HCT116 (cell line): ENCODE results near the gene PNRC1. TPM values are rescaled to one million over a fixed set of nuclear protein-coding genes. Genes with fewer than 3 reads are reported as not detected.

Experiments used
- ATAC-seq: fragments of 200-7000 bp; cut with Tn5 transposase; 2 replicates; pipeline ENCODE4 v1.9.1; 2020; ENCODE audit warnings: mild to moderate bottlenecking, moderate library complexity
- BruUV-seq: library from RNA; stranded (reverse); fragments of 400-500 nt; replicated peaks from 2 replicates; lab custom pipeline; 2021; lab: Mats Ljungman, UMichigan
- CTCF ChIA-PET: fragments of 300-600 bp; sonication (Branson Sonifier 250); formaldehyde crosslinking; loops from one replicate; lab custom pipeline; 2021; ENCODE audit warnings: antibody characterized with exemption; lab: Charles Lee
- POLR2A ChIA-PET: fragments of 300-600, 350-600 bp; sonication (Branson Sonifier 250); formaldehyde crosslinking; loops from one replicate; lab custom pipeline; 2021; ENCODE audit warnings: antibody characterized with exemption; lab: Charles Lee
- RAD21 ChIA-PET, 2 experiments: fragments of 300-600 bp; sonication (Branson Sonifier 250); formaldehyde crosslinking; loops; one replicate each; lab custom pipeline; 2023; ENCODE audit warnings: low total read pairs in 2 of 2; ENCODE audit not compliant: uncharacterized antibody in 2 of 2, unreplicated experiment in 2 of 2, low non-redundant PET in 1 of 2; lab: Charles Lee
- DNase-seq: peaks from one replicate; pipeline ENCODE4 v3.0.0-alpha.2; 2010; ENCODE audit warnings: low read depth, low spot score
- H2AFZ ChIP-seq: fragments of 200-600 bp; shearing (Covaris generic), sonication (generic); 2 replicates; pipeline ENCODE4 v1.6.1; 2017; ENCODE audit warnings: low read depth, mixed run types, mixed read lengths, antibody characterized with exemption, low read length; ENCODE audit not compliant: poor library complexity, severe bottlenecking
- H3K27ac ChIP-seq: 2 replicates; pipeline ENCODE4 v1.5.1; 2012; ENCODE audit warnings: low read depth, low read length
- H3K27me3 ChIP-seq: fragments of 200-600 bp; sonication (generic); 2 replicates; pipeline ENCODE4 v1.6.1; 2016; ENCODE audit warnings: mixed run types, low read length, mixed read lengths; ENCODE audit not compliant: insufficient read depth
- H3K36me3 ChIP-seq, 2 experiments: fragments of 200-500 bp in 1 of 2; fragments of 200-600 bp in 1 of 2; sonication (Bioruptor generic) in 1 of 2; sonication (generic) in 1 of 2; 2 replicates each; pipeline versions ENCODE4 v1.5.1 to v1.6.1; 2014 to 2016; ENCODE audit warnings: low read length in 2 of 2, inconsistent platforms in 1 of 2, mixed read lengths in 1 of 2, mixed run types in 1 of 2; ENCODE audit not compliant: insufficient read depth in 2 of 2, control insufficient read depth in 1 of 2
- H3K4me1 ChIP-seq, 2 experiments: fragments of 200-600 bp in 1 of 2; sonication (generic) in 1 of 2; 2 replicates each; pipeline versions ENCODE4 v1.5.1 to v1.6.1; 2012 to 2017; ENCODE audit warnings: low read length in 2 of 2, inconsistent platforms in 1 of 2, mild to moderate bottlenecking in 1 of 2, mixed read lengths in 1 of 2, mixed run types in 1 of 2, moderate library complexity in 1 of 2; ENCODE audit not compliant: insufficient read depth in 2 of 2, control insufficient read depth in 1 of 2
- H3K4me2 ChIP-seq: fragments of 200-600 bp; sonication (generic); 2 replicates; pipeline ENCODE4 v1.6.1; 2017; ENCODE audit warnings: mixed run types, low read length, mixed read lengths
- H3K4me3 ChIP-seq, 2 experiments: fragments of 200-600 bp in 1 of 2; sonication (generic) in 1 of 2; replicated peaks in 1 of 2; 2 replicates each; pipeline ENCODE4 v1.5.1; 2011 to 2016; ENCODE audit warnings: low read length in 2 of 2, control low read depth in 1 of 2, low read depth in 1 of 2, mild to moderate bottlenecking in 1 of 2, mixed read lengths in 1 of 2, mixed run types in 1 of 2
- H3K79me2 ChIP-seq: fragments of 200-600 bp; sonication (generic); 2 replicates; pipeline ENCODE4 v1.6.1; 2017; ENCODE audit warnings: mild to moderate bottlenecking, mixed run types, low read length, moderate library complexity, mixed read lengths; ENCODE audit not compliant: insufficient read depth
- H3K9ac ChIP-seq: fragments of 200-600 bp; sonication (generic); 2 replicates; pipeline ENCODE4 v1.6.1; 2016; ENCODE audit warnings: low read length, mixed read lengths
- H3K9me2 ChIP-seq: fragments of 200-600 bp; sonication (generic), shearing (Covaris generic); 2 replicates; pipeline ENCODE4 v1.6.1; 2017; ENCODE audit warnings: mixed run types, mild to moderate bottlenecking, moderate library complexity; ENCODE audit not compliant: insufficient read depth
- H3K9me3 ChIP-seq, 2 experiments: fragments of 200-500 bp in 1 of 2; fragments of 200-600 bp in 1 of 2; sonication (Bioruptor generic) in 1 of 2; sonication (generic) in 1 of 2; 2 replicates each; pipeline ENCODE4 v1.6.1; 2014 to 2017; ENCODE audit warnings: low read length in 2 of 2, mixed read lengths in 2 of 2, inconsistent platforms in 1 of 2, low read depth in 1 of 2, mild to moderate bottlenecking in 1 of 2, mixed run types in 1 of 2, moderate library complexity in 1 of 2; ENCODE audit not compliant: control insufficient read depth in 1 of 2, insufficient read depth in 1 of 2
- H4K20me1 ChIP-seq: fragments of 200-600 bp; sonication (generic), shearing (Covaris generic); 2 replicates; pipeline ENCODE4 v1.6.1; 2017; ENCODE audit warnings: mixed run types, mild to moderate bottlenecking, moderate library complexity; ENCODE audit not compliant: insufficient read depth
- CBX3 ChIP-seq: IDR thresholded peaks from 2 replicates; pipeline ENCODE4 v1.6.1; 2012; ENCODE audit warnings: low read depth
- EGR1 ChIP-seq: IDR thresholded peaks from 2 replicates; pipeline ENCODE4 v1.6.1; 2012; ENCODE audit warnings: low read depth
- ELF1 ChIP-seq: IDR thresholded peaks from 2 replicates; pipeline ENCODE4 v1.6.1; 2012; ENCODE audit warnings: low read depth, borderline replicate concordance
- EZH2 ChIP-seq: fragments of 200-600 bp; sonication (generic); IDR thresholded peaks from 2 replicates; pipeline ENCODE4 v1.6.1; 2017; ENCODE audit warnings: antibody characterized with exemption, mixed run types
- POLR2AphosphoS5 ChIP-seq: IDR thresholded peaks from 2 replicates; pipeline ENCODE4 v1.6.1; 2011; ENCODE audit warnings: mild to moderate bottlenecking, low read depth, low read length, moderate library complexity
- SP1 ChIP-seq: IDR thresholded peaks from 2 replicates; pipeline ENCODE4 v1.6.1; 2012; ENCODE audit warnings: low read depth
- SRF ChIP-seq: IDR thresholded peaks from 2 replicates; pipeline ENCODE4 v1.6.1; 2012; ENCODE audit warnings: low read depth
- TCF7L2 ChIP-seq: IDR thresholded peaks from 2 replicates; pipeline ENCODE4 v1.7.0; 2011; ENCODE audit warnings: borderline replicate concordance, inconsistent platforms; ENCODE audit not compliant: insufficient read depth, insufficient read length; ENCODE audit errors: extremely low read depth
- YY1 ChIP-seq: IDR thresholded peaks from 2 replicates; pipeline ENCODE4 v1.6.1; 2011; ENCODE audit warnings: low read length, low read depth, moderate library complexity, mild to moderate bottlenecking; ENCODE audit not compliant: insufficient replicate concordance; ENCODE audit errors: extremely low read depth
- ZFX ChIP-seq: fragments of 450-650 bp; IDR thresholded peaks from 2 replicates; pipeline ENCODE4 v1.6.1; 2017
- intact Hi-C: fragments of 100-400 bp; cut with micrococcal nuclease; formaldehyde crosslinking; loops from 2 replicates; pipeline ENCODE4 v1.10.0; 2022
- total RNA-seq: library from RNA; stranded (reverse); gene quantifications from one replicate; pipeline ENCODE4 v1.2.1, GENCODE V29; 2021; ENCODE audit not compliant: unreplicated experiment
- TF ChIP-seq, protein P1 (sequence below), 3 experiments: fragments of 200-600 bp in 1 of 3; sonication (generic) in 1 of 3; IDR thresholded peaks in 2 of 3; conservative IDR thresholded peaks in 1 of 3; 2 replicates each; pipeline ENCODE4 v1.5.1; 2012 to 2017; ENCODE audit warnings: low read depth in 2 of 3, low read length in 2 of 3, antibody characterized with exemption in 1 of 3, borderline replicate concordance in 1 of 3, control low read depth in 1 of 3, mild to moderate bottlenecking in 1 of 3, mixed read lengths in 1 of 3, mixed run types in 1 of 3, moderate library complexity in 1 of 3; ENCODE audit not compliant: insufficient read depth in 1 of 3
- TF ChIP-seq, protein P2 (sequence below): IDR thresholded peaks from 2 replicates; pipeline ENCODE4 v1.6.1; 2011; ENCODE audit warnings: mild to moderate bottlenecking, low read length, moderate library complexity; ENCODE audit not compliant: insufficient replicate concordance; ENCODE audit errors: extremely low read depth
- TF ChIP-seq, protein P3 (sequence below): IDR thresholded peaks from 2 replicates; pipeline ENCODE4 v1.6.1; 2012
- TF ChIP-seq, protein P4 (sequence below): IDR thresholded peaks from 2 replicates; pipeline ENCODE4 v1.6.1; 2012
- TF ChIP-seq, protein P5 (sequence below): IDR thresholded peaks from 2 replicates; pipeline ENCODE4 v1.6.1; 2012; ENCODE audit warnings: low read depth

PNRC1 gene
- total RNA-seq, 1 experiment from 2014 or later, result 66.8 TPM

DNA sequence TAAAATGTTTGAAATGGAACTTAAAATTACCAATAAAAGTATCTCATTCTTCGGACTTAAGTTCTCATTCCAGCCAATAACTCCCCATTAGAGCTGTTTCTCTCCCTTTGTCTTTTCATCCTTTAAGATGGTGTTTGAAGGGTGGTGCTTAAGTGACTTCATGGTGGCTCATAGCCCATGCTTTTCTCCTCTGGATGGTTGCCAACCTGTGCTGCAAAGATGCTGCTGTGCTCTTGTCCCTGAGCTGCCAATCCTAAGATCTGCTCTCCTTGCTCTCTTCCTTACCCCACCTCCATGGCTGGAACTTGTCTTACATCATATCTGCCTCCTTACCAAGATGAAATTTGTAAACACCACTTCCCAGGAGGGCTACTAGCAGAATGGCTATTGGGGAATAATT, 31.6 kb upstream of the PNRC1 start:
- CTCF ChIA-PET, result no interaction called here

More for the DNA sequence above, 31.6 kb upstream of the PNRC1 start:
- Histone ChIP-seq H3K4me2 (no peak overlapping the region), H3K9ac (no peak overlapping the region), H3K4me1 (no peaks in the 10 kb centered on the region), H3K27me3 (no peaks in the 10 kb centered on the region), H3K9me2 (no peaks in the 10 kb centered on the region), H3K36me3 (no peaks in the 10 kb centered on the region), H3K4me3 (no peak overlapping the region), H3K79me2 (no peaks in the 10 kb centered on the region), H3K9me3 (no peaks in the 10 kb centered on the region), H3K27ac (no peak overlapping the region), H4K20me1 (no peaks in the 10 kb centered on the region), H2AFZ (no peak overlapping the region)
- no peak for ATAC-seq
- intact Hi-C loops, result no loop called here
- ChIA-PET POLR2A (no interaction called here), RAD21 (no interaction called here)
- no peak for DNase-seq
- no TSS peak for BruUV-seq
- TF ChIP-seq, protein P1, sequence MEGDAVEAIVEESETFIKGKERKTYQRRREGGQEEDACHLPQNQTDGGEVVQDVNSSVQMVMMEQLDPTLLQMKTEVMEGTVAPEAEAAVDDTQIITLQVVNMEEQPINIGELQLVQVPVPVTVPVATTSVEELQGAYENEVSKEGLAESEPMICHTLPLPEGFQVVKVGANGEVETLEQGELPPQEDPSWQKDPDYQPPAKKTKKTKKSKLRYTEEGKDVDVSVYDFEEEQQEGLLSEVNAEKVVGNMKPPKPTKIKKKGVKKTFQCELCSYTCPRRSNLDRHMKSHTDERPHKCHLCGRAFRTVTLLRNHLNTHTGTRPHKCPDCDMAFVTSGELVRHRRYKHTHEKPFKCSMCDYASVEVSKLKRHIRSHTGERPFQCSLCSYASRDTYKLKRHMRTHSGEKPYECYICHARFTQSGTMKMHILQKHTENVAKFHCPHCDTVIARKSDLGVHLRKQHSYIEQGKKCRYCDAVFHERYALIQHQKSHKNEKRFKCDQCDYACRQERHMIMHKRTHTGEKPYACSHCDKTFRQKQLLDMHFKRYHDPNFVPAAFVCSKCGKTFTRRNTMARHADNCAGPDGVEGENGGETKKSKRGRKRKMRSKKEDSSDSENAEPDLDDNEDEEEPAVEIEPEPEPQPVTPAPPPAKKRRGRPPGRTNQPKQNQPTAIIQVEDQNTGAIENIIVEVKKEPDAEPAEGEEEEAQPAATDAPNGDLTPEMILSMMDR (IDR thresholded peaks at IDR 0.05 in 2 of 3, conservative IDR thresholded peaks at IDR 0.05 in 1 of 3; ENCODE audit: borderline replicate concordance in 1 of 3, insufficient read depth in 1 of 3, low read depth in 2 of 3, low read length in 2 of 3), result no peak
- TF ChIP-seq, protein P2, sequence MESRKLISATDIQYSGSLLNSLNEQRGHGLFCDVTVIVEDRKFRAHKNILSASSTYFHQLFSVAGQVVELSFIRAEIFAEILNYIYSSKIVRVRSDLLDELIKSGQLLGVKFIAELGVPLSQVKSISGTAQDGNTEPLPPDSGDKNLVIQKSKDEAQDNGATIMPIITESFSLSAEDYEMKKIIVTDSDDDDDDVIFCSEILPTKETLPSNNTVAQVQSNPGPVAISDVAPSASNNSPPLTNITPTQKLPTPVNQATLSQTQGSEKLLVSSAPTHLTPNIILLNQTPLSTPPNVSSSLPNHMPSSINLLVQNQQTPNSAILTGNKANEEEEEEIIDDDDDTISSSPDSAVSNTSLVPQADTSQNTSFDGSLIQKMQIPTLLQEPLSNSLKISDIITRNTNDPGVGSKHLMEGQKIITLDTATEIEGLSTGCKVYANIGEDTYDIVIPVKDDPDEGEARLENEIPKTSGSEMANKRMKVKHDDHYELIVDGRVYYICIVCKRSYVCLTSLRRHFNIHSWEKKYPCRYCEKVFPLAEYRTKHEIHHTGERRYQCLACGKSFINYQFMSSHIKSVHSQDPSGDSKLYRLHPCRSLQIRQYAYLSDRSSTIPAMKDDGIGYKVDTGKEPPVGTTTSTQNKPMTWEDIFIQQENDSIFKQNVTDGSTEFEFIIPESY, result no peak
- TF ChIP-seq YY1, result no peak
- TF ChIP-seq, protein P3, sequence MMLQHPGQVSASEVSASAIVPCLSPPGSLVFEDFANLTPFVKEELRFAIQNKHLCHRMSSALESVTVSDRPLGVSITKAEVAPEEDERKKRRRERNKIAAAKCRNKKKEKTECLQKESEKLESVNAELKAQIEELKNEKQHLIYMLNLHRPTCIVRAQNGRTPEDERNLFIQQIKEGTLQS, result no peak
- no peak for TF ChIP-seq TCF7L2
- no peak for TF ChIP-seq ELF1
- no peak for TF ChIP-seq EGR1
- TF ChIP-seq POLR2AphosphoS5, result no peak
- TF ChIP-seq, protein P4, sequence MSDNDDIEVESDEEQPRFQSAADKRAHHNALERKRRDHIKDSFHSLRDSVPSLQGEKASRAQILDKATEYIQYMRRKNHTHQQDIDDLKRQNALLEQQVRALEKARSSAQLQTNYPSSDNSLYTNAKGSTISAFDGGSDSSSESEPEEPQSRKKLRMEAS, result no peak
- no peak for TF ChIP-seq ZFX
- TF ChIP-seq, protein P5, sequence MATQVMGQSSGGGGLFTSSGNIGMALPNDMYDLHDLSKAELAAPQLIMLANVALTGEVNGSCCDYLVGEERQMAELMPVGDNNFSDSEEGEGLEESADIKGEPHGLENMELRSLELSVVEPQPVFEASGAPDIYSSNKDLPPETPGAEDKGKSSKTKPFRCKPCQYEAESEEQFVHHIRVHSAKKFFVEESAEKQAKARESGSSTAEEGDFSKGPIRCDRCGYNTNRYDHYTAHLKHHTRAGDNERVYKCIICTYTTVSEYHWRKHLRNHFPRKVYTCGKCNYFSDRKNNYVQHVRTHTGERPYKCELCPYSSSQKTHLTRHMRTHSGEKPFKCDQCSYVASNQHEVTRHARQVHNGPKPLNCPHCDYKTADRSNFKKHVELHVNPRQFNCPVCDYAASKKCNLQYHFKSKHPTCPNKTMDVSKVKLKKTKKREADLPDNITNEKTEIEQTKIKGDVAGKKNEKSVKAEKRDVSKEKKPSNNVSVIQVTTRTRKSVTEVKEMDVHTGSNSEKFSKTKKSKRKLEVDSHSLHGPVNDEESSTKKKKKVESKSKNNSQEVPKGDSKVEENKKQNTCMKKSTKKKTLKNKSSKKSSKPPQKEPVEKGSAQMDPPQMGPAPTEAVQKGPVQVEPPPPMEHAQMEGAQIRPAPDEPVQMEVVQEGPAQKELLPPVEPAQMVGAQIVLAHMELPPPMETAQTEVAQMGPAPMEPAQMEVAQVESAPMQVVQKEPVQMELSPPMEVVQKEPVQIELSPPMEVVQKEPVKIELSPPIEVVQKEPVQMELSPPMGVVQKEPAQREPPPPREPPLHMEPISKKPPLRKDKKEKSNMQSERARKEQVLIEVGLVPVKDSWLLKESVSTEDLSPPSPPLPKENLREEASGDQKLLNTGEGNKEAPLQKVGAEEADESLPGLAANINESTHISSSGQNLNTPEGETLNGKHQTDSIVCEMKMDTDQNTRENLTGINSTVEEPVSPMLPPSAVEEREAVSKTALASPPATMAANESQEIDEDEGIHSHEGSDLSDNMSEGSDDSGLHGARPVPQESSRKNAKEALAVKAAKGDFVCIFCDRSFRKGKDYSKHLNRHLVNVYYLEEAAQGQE, result no peak
- no peak for TF ChIP-seq CBX3
- TF ChIP-seq EZH2, result no peak
- TF ChIP-seq SRF, result no peak
- no peak for TF ChIP-seq SP1
